SK-N-SH treated with all-trans-retinoic acid at 6 μM for 48 hours (cell line): ENCODE measurements around the gene ADM5.

Experiments
- ATAC-seq: fragments of 200-7000 bp; cut with Tn5 transposase; 3 replicates; pipeline ENCODE4 v1.9.1; 2020; ENCODE audit warnings: mild to moderate bottlenecking, moderate library complexity
- ARNTL ChIP-seq: fragments of 450-650 bp; formaldehyde crosslinking; IDR thresholded peaks from 2 replicates; pipeline ENCODE4 v1.5.0; 2020; ENCODE audit warnings: low read depth, mild to moderate bottlenecking, moderate library complexity, borderline replicate concordance
- BACH2 ChIP-seq: fragments of 250-450 bp; sonication (Bioruptor Pico); IDR thresholded peaks from 2 replicates; pipeline ENCODE4 v1.9.0; 2021; ENCODE audit warnings: mild to moderate bottlenecking, borderline replicate concordance
- CSDC2 ChIP-seq: fragments of 250-450 bp; sonication (Bioruptor Pico); IDR thresholded peaks from 2 replicates; pipeline ENCODE4 v1.5.0; 2020; ENCODE audit warnings: mild to moderate bottlenecking, moderate library complexity
- ESRRG ChIP-seq: fragments of 250-450 bp; sonication (Bioruptor Pico); IDR thresholded peaks from 2 replicates; pipeline ENCODE4 v1.6.1; 2021; ENCODE audit warnings: mild to moderate bottlenecking
- GLIS3 ChIP-seq: fragments of 250-450 bp; sonication (Bioruptor Pico); IDR thresholded peaks from 2 replicates; pipeline ENCODE4 v1.5.0; 2020; ENCODE audit warnings: mild to moderate bottlenecking, moderate library complexity
- ISL1 ChIP-seq: fragments of 250-450 bp; sonication (Bioruptor Pico); IDR thresholded peaks from 2 replicates; pipeline ENCODE4 v2.1.2; 2022; ENCODE audit warnings: mild to moderate bottlenecking, moderate library complexity
- OSR1 ChIP-seq: fragments of 250-450 bp; sonication (Bioruptor Pico); IDR thresholded peaks from 2 replicates; pipeline ENCODE4 v1.8.0; 2022; ENCODE audit warnings: moderate library complexity, mild to moderate bottlenecking, inconsistent platforms
- PPARA ChIP-seq: fragments of 250-450 bp; sonication (Bioruptor Pico); IDR thresholded peaks from 2 replicates; pipeline ENCODE4 v1.5.0; 2020; ENCODE audit warnings: mild to moderate bottlenecking, borderline replicate concordance
- RARB ChIP-seq: fragments of 250-450 bp; sonication (Bioruptor Pico); IDR thresholded peaks from 2 replicates; pipeline ENCODE4 v1.8.0; 2021; ENCODE audit warnings: mild to moderate bottlenecking, moderate library complexity
- SNAI2 ChIP-seq: fragments of 250-450 bp; sonication (Bioruptor Pico); IDR thresholded peaks from 2 replicates; pipeline ENCODE4 v1.5.0; 2020; ENCODE audit warnings: mild to moderate bottlenecking, moderate library complexity
- TCF4 ChIP-seq: fragments of 250-450 bp; sonication (Bioruptor Pico); IDR thresholded peaks from 2 replicates; pipeline ENCODE4 v1.8.0; 2021; ENCODE audit warnings: mild to moderate bottlenecking, moderate library complexity, borderline replicate concordance
- TOX ChIP-seq: fragments of 250-450 bp; sonication (Bioruptor Pico); IDR thresholded peaks from 2 replicates; pipeline ENCODE4 v1.8.0; 2021; ENCODE audit warnings: mild to moderate bottlenecking, moderate library complexity, borderline replicate concordance
- ZFP3 ChIP-seq: fragments of 250-450 bp; sonication (Bioruptor Pico); IDR thresholded peaks from 2 replicates; pipeline ENCODE4 v1.5.0; 2020; ENCODE audit warnings: mild to moderate bottlenecking, moderate library complexity
- ZFP30 ChIP-seq: fragments of 450-650 bp; formaldehyde crosslinking; IDR thresholded peaks from 2 replicates; pipeline ENCODE4 v1.5.0; 2022; ENCODE audit warnings: mild to moderate bottlenecking, moderate library complexity
- ZNF70 ChIP-seq: fragments of 450-650 bp; formaldehyde crosslinking; IDR thresholded peaks from 2 replicates; pipeline ENCODE4 v1.5.0; 2020; ENCODE audit warnings: mild to moderate bottlenecking, moderate library complexity
- ZNF8 ChIP-seq: fragments of 450-650 bp; formaldehyde crosslinking; IDR thresholded peaks from 2 replicates; pipeline ENCODE4 v1.5.0; 2020; ENCODE audit warnings: mild to moderate bottlenecking, moderate library complexity
- TF ChIP-seq, protein P1 (sequence below): fragments of 250-450 bp; sonication (Bioruptor Pico); IDR thresholded peaks from 2 replicates; pipeline ENCODE4 v1.8.0; 2020; ENCODE audit warnings: mild to moderate bottlenecking, moderate library complexity, borderline replicate concordance
- TF ChIP-seq, protein P2 (sequence below): fragments of 250-450 bp; sonication (Bioruptor Pico); IDR thresholded peaks from 2 replicates; pipeline ENCODE4 v1.5.1; 2020; ENCODE audit warnings: low read depth, mild to moderate bottlenecking, moderate library complexity
- TF ChIP-seq, protein P3 (sequence below): fragments of 250-450 bp; sonication (Bioruptor Pico); IDR thresholded peaks from 2 replicates; pipeline ENCODE4 v1.8.0; 2021; ENCODE audit warnings: low read depth, mild to moderate bottlenecking, moderate library complexity, borderline replicate concordance
- TF ChIP-seq, protein P4 (sequence below): fragments of 250-450 bp; sonication (Bioruptor Pico); IDR thresholded peaks from 2 replicates; pipeline ENCODE4 v1.5.0; 2020; ENCODE audit warnings: mild to moderate bottlenecking, moderate library complexity

The ADM5 gene

DNA sequence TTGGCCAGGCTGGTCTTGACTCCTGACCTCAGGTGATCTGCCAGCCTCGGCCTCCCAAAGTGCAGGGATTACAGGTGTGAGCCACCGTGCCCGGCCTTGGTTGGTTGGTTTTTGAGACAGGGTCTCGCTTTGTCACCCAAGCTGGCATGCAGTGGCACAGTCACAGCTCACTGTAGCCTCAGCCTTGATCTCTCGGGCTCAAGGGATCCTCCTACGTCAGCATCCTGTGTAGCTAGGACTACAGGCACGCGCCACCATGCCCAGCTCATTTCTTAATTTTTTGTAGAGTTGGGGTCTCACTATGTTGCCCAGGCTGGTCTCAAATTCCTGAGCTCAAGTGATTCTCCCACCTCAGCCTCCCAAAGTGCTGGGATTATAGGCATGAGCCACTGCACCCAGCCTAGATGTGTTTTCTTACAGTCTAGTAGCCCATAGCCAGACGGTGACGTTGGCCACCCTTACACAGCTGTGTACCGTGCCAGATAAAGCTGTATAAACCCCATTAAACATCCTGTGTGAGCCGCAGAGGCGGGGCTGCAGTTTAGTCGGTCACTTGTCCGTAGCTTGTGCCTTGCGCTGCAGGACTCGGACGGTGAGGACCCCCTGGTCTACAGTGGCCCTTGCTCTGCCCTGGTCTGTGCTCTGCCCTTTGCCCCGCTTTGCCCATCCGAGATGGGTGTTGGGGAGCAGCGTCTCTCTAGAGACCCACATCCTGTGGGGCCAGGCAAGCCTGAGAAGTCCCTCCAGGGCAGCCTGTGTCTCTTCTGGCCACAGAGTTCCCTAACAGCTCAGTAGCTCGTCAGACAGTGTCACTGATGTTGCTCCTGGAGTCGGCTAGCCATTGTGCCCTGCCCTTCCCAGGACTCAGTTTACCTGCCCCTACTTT lies 33.6 kb upstream of the ADM5 start:
- ATAC-seq, result no peak
- TF ChIP-seq ZFP30 (CRISPR knock-in tag) (no peak), TOX (CRISPR knock-in tag) (no peak), ESRRG (CRISPR knock-in tag) (no peak), SNAI2 (CRISPR knock-in tag) (no peak), ZFP3 (CRISPR knock-in tag) (no peak)

DNA sequence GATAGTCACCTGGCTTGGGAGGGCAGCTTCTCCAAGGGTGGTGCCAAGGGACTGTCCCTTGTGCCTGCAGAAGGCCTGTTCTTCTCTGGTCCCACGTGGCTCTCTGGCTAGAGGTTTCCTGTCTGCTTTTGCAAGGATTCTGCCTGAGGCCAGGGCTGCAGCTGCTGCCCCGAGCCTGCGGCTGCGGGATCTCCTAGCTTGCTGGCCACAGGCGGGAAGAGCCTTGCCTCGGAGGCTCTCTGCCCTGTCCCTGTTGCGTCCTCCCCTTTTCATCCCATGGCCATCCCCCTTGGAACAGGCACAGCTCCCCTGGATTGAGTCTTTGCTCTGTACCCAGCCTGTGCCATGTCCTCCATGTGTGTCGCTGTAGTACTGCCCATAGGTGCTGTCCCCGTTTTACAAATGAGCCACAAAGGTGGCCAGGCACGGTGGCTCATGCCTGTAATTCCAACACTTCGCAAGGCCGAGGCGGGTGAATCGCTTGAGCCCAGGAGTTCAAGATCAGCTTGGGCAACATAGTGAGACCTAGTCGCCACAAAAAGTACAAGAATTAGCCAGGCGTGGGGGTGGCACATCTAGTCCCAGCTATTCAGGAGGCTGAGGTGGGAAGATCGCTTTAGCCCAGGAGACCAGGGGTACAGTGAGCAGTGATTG lies 32.8 kb upstream of the ADM5 start:
- no peak for TF ChIP-seq PPARA
- no peak for TF ChIP-seq ZFP3 (CRISPR knock-in tag)
- TF ChIP-seq RARB, result no peak
- no peak for TF ChIP-seq ZFP30 (CRISPR knock-in tag)
- no peak for TF ChIP-seq ESRRG (CRISPR knock-in tag)
- no peak for TF ChIP-seq BACH2 (CRISPR knock-in tag)
- TF ChIP-seq ISL1 (CRISPR knock-in tag), result no peak
- TF ChIP-seq ZNF8 (CRISPR knock-in tag), result no peak
- TF ChIP-seq CSDC2 (CRISPR knock-in tag), result no peak
- TF ChIP-seq GLIS3 (CRISPR knock-in tag), result no peak
- TF ChIP-seq, protein P1, sequence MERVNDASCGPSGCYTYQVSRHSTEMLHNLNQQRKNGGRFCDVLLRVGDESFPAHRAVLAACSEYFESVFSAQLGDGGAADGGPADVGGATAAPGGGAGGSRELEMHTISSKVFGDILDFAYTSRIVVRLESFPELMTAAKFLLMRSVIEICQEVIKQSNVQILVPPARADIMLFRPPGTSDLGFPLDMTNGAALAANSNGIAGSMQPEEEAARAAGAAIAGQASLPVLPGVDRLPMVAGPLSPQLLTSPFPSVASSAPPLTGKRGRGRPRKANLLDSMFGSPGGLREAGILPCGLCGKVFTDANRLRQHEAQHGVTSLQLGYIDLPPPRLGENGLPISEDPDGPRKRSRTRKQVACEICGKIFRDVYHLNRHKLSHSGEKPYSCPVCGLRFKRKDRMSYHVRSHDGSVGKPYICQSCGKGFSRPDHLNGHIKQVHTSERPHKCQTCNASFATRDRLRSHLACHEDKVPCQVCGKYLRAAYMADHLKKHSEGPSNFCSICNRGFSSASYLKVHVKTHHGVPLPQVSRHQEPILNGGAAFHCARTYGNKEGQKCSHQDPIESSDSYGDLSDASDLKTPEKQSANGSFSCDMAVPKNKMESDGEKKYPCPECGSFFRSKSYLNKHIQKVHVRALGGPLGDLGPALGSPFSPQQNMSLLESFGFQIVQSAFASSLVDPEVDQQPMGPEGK (CRISPR knock-in tag), result no peak
- TF ChIP-seq, protein P2, sequence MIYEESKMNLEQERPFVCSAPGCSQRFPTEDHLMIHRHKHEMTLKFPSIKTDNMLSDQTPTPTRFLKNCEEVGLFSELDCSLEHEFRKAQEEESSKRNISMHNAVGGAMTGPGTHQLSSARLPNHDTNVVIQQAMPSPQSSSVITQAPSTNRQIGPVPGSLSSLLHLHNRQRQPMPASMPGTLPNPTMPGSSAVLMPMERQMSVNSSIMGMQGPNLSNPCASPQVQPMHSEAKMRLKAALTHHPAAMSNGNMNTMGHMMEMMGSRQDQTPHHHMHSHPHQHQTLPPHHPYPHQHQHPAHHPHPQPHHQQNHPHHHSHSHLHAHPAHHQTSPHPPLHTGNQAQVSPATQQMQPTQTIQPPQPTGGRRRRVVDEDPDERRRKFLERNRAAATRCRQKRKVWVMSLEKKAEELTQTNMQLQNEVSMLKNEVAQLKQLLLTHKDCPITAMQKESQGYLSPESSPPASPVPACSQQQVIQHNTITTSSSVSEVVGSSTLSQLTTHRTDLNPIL (CRISPR knock-in tag), result no peak
- ATAC-seq, result no peak

DNA sequence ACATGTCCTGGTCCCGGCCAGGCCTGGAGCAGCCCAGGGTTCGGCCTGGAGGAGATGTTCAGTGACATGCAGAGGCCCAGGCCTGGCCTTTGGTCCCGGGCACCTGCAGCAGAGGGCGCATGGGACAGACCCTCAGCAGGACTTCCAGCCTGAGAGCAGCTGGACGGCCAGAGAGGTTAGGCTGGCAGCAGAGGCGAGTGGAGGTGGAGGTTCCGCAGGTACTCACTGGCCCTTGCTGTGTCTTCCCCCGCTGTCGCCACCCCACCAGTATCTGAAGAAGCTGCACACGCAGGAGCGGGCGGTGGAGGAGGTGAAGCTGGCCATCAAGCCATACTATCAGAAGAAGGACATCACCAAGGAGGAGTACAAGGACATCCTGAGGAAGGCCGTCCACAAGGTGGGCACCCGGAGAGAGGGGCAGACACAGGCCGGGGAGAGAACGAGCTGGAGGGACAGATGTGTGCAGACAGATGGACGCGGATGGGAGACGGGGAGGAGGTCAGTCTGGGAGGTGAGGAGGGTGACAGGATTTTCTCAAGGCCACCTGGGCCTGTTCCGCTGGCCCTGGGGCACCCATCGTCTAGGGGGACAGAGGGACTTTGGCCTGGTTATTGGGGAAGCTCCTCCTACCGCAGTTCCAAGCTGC lies 31.8 kb upstream of the ADM5 start:
- TF ChIP-seq TOX (CRISPR knock-in tag), result no peak
- TF ChIP-seq, all 23 proteins: peak for 0
- ATAC-seq, result no peak

DNA sequence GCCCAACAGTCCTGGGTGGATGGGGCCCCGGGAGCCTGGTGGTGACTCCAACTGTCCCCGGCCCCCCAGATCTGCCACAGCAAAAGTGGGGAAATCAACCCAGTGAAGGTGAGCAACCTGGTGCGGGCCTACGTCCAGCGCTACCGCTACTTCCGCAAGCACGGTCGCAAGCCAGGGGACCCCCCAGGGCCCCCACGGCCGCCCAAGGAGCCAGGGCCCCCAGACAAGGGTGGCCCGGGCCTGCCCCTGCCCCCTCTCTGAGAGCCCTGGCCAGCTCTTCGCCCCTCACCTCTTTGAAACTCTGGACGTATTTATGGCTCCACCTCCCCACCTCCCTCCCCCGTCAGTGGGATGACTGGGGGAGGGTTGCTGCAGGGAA lies 31.3 kb upstream of the ADM5 start:
- no peak for ATAC-seq
- TF ChIP-seq, protein P3, sequence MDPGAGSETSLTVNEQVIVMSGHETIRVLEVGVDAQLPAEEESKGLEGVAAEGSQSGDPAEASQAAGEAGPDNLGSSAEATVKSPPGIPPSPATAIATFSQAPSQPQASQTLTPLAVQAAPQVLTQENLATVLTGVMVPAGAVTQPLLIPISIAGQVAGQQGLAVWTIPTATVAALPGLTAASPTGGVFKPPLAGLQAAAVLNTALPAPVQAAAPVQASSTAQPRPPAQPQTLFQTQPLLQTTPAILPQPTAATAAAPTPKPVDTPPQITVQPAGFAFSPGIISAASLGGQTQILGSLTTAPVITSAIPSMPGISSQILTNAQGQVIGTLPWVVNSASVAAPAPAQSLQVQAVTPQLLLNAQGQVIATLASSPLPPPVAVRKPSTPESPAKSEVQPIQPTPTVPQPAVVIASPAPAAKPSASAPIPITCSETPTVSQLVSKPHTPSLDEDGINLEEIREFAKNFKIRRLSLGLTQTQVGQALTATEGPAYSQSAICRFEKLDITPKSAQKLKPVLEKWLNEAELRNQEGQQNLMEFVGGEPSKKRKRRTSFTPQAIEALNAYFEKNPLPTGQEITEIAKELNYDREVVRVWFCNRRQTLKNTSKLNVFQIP (CRISPR knock-in tag), result no peak
- no peak for TF ChIP-seq ARNTL (CRISPR knock-in tag)
- no peak for TF ChIP-seq ZFP3 (CRISPR knock-in tag)

DNA sequence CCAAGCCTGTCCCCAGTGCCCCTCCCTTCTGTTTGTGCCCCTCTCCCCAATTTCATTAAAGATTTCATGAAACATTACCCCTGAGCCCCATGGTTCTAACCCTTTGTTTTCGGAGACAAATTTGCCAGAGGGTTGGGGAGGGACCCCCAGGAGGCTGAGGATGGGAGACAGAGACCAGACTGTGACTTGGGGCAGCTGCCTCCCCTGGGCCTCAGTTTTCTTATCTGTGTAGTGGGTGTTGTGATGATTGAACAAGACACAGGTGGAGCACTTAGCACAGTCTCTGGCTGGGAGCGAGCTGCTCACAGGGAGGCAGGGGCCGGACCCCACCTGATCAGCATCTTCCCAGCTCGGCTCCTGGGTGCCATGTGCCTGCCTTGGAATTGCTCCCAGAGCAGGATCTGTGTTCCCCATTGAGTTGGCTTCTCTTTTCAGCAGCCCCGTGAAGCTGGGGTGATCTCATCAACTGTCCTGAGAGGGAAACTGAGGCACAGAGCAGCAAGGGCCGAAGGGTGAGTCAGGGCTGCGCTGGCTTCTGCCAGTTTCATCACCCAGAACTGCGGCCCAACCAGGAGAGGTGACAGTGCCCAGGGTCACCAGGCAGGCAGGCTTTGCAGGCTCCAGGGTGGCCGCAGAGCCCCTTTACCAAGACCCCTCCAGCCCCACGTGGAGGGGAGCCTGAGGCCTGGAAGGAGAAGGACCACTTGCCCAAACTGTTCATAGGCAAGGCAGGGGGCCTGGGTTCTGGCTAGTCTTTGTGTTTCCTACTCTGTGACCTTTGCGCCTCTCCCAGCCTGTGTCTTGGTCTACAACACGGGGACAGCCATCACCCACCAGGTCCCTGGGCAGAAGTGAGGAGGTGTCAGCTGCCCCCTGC lies 30.6 kb upstream of the ADM5 start:
- no peak for ATAC-seq
- no peak for TF ChIP-seq OSR1 (CRISPR knock-in tag)
- no peak for TF ChIP-seq GLIS3 (CRISPR knock-in tag)
- TF ChIP-seq CSDC2 (CRISPR knock-in tag), result no peak
- no peak for TF ChIP-seq SNAI2 (CRISPR knock-in tag)
- TF ChIP-seq ZFP3 (CRISPR knock-in tag), result no peak
- no peak for TF ChIP-seq ESRRG (CRISPR knock-in tag)
- TF ChIP-seq ZNF70, result no peak
- no peak for TF ChIP-seq ZFP30 (CRISPR knock-in tag)
- TF ChIP-seq BACH2 (CRISPR knock-in tag), result no peak
- no peak for TF ChIP-seq TCF4 (CRISPR knock-in tag)
- TF ChIP-seq, protein P4, sequence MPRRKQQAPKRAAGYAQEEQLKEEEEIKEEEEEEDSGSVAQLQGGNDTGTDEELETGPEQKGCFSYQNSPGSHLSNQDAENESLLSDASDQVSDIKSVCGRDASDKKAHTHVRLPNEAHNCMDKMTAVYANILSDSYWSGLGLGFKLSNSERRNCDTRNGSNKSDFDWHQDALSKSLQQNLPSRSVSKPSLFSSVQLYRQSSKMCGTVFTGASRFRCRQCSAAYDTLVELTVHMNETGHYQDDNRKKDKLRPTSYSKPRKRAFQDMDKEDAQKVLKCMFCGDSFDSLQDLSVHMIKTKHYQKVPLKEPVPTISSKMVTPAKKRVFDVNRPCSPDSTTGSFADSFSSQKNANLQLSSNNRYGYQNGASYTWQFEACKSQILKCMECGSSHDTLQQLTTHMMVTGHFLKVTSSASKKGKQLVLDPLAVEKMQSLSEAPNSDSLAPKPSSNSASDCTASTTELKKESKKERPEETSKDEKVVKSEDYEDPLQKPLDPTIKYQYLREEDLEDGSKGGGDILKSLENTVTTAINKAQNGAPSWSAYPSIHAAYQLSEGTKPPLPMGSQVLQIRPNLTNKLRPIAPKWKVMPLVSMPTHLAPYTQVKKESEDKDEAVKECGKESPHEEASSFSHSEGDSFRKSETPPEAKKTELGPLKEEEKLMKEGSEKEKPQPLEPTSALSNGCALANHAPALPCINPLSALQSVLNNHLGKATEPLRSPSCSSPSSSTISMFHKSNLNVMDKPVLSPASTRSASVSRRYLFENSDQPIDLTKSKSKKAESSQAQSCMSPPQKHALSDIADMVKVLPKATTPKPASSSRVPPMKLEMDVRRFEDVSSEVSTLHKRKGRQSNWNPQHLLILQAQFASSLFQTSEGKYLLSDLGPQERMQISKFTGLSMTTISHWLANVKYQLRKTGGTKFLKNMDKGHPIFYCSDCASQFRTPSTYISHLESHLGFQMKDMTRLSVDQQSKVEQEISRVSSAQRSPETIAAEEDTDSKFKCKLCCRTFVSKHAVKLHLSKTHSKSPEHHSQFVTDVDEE, result no peak
- TF ChIP-seq, protein P3 (CRISPR knock-in tag), result no peak
